Aorta (tissue), 5 donors: Measurements from ENCODE around the gene UBASH3B. TPM values are rescaled to one million over a fixed set of nuclear protein-coding genes. Genes with fewer than 3 reads are reported as not detected.

Experiments
- ATAC-seq: fragments of 200-7000 bp; cut with Tn5 transposase; one replicate; pipeline ENCODE4 v1.9.1; 2022; ENCODE audit warnings: moderate library complexity; ENCODE audit not compliant: low FRiP score
- DNase-seq, 2 donors: peaks; one replicate each; pipeline ENCODE4 v3.0.0-alpha.2; 2020
- H3K27ac ChIP-seq, 2 donors: one replicate each; pipeline ENCODE4 v1.5.1; 2013; ENCODE audit warnings: low read length in 2 of 2, mild to moderate bottlenecking in 2 of 2, moderate library complexity in 2 of 2, control low read depth in 1 of 2, inconsistent platforms in 1 of 2, low read depth in 1 of 2
- H3K27me3 ChIP-seq, 2 donors: one replicate each; pipeline ENCODE4 v1.6.1; 2013; ENCODE audit warnings: control low read depth in 1 of 2, low read length in 1 of 2, mild to moderate bottlenecking in 1 of 2, moderate library complexity in 1 of 2; ENCODE audit not compliant: insufficient read depth in 2 of 2, control insufficient read depth in 1 of 2
- H3K36me3 ChIP-seq, 2 donors: one replicate each; pipeline ENCODE4 v1.6.1; 2013; ENCODE audit warnings: control low read depth in 1 of 2, low read length in 1 of 2, mild to moderate bottlenecking in 1 of 2; ENCODE audit not compliant: insufficient read depth in 2 of 2, control insufficient read depth in 1 of 2
- H3K4me1 ChIP-seq, 2 donors: one replicate each; pipeline ENCODE4 v1.6.1; 2013; ENCODE audit warnings: low read length in 2 of 2, control low read depth in 1 of 2, mild to moderate bottlenecking in 1 of 2, moderate library complexity in 1 of 2; ENCODE audit not compliant: insufficient read depth in 2 of 2, control insufficient read depth in 1 of 2
- H3K4me3 ChIP-seq, 2 donors: one replicate each; pipeline ENCODE4 v1.5.1; 2013; ENCODE audit warnings: low read length in 2 of 2, control low read depth in 1 of 2, mild to moderate bottlenecking in 1 of 2
- H3K9me3 ChIP-seq: one replicate; pipeline ENCODE4 v1.6.1; 2013; ENCODE audit warnings: mild to moderate bottlenecking, low read length; ENCODE audit not compliant: control insufficient read depth
- WGBS, 2 donors: extraction: QIAGEN DNeasy Blood & Tissue Kit; methylation state at CpG; one replicate each; pipeline ENCODE4 v1.1.7; 2013; 5-methylcytosine and 5-hydroxymethylcytosine counted together
- intact Hi-C, 2 donors: fragments of 100-400 bp; cut with DNase I; formaldehyde crosslinking; loops; one replicate each; pipeline versions ENCODE4 v1.14.2 to v1.15.0; 2022
- polyA plus RNA-seq, 2 donors: library from polyadenylated mRNA; stranded (reverse); fragments of 200-250 nt; gene quantifications; one replicate each; pipeline ENCODE4 v1.2.3, GENCODE V29; 2013
- total RNA-seq, 2 donors: library from RNA; stranded (reverse); fragmentation: NEBNext Ultra II Directional; extraction: Animal tissue kit (Norgen Biotek cat#: 25700); gene quantifications; one replicate each; pipeline ENCODE4 v1.2.1, GENCODE V29; 2021
- donor health status: healthy with polysubstance abuse.
- donor health status: Bipolar disorder and iron deficiency.
- donor health status: DM: no; HTN: no; CAD: no.
- donor health status: DM: no; HTN: no; CAD: no.
- donor health status: DM: yes; HTN: yes; CAD: no.

Gene UBASH3B
- total and polyA plus RNA-seq, 4 donors = 0.28 to 15.1 (median 6.0) TPM

DNA sequence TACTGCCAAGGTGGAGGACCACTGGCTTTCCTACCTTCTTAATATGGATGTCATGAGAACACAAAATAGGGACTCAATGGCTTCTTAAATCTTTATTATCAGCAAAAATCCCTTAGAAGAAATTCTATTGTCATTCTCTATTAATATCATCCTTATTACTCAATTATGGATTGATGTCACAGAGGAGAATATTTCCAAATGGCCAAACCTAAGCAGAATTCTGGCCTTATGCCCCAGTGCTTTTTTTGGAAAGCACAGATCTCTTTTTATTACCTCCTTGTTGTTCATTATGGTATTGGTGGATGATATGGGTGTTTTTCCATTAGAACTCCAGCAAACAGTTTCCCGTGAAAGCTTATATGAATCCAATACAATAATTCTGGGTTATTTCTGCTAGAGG lies 192.7 kb downstream of the UBASH3B start:
- Histone ChIP-seq H3K4me3 (no peak overlapping the region), H3K36me3 (no peaks in the 10 kb centered on the region), H3K4me1 (no peaks in the 10 kb centered on the region), H3K27me3 (peaks cover 0 to 1% of the 10 kb centered on the region in 2 donors), H3K27ac (no peak overlapping the region), H3K9me3 (no peaks in the 10 kb centered on the region)
- intact Hi-C loops = no loop called here
- ATAC-seq (no peak), DNase-seq (no peak)
- 82 to 90% methylated on average over 1 of the region's 1 CpG for WGBS, 2 donors

DNA sequence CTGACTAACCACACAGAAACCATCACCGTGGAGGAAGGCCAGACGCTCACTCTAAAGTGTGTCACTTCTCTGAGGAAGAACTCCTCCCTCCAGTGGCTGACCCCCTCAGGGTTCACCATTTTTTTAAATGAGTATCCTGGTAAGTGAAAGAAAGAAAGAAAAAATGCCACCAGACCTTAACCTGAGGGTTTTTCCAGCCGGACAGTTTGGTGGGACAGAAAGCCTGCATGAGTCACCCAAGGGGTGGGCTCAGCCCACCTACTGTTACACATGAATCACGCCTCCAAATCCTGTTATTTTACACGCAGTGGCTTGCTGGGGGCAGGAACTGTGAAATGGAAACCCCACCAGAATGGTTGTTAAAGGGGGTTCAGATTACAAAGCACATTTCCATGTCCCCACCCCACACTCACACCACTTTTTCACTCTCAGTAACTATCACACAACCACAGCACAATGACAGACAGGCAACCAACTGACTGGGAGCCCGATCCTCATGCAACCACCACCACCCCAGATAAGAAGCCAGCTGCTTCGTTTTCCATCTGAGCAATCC lies 194.6 kb downstream of the UBASH3B start:
- 45 to 54% methylated on average over 7 of the region's 7 CpGs for WGBS, 2 donors
- Histone ChIP-seq H3K27ac (no peak overlapping the region), H3K4me1 (no peaks in the 10 kb centered on the region), H3K4me3 (no peak overlapping the region), H3K36me3 (no peaks in the 10 kb centered on the region), H3K9me3 (no peaks in the 10 kb centered on the region), H3K27me3 (no peaks in the 10 kb centered on the region)
- intact Hi-C loops = loop anchor here (5.0 to 10.0 kb wide), 3 partner anchors 55 to 265 kb away; no protein-coding TSS in a partner anchor
- DNase-seq = no peak
- no peak for ATAC-seq

DNA sequence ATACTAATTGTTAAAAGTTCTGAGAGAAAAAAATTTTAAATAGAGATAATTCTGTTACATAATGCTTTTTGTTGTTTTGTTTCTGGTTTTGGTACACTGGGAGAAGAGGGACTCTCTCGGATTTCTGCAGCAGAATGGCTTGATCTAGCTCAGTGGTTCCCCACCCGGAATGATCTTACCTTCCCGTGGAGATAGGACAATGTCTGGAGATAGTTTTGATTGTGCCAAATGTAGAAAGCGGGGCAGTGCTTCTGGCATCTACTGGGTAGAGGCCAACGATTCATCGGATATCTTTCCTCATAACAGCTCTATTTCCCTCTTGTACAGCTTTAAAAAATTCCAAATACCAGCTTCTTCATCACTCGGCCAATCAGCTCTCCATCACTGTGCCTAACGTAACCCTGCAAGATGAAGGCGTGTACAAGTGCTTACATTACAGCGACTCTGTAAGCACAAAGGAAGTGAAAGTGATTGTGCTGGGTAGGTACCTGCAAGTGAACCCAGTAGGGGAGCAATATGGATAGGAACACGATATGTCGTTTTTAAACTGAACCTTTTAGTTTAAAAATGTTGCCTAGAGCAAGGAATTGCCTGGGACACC lies 195.9 kb downstream of the UBASH3B start:
- H3K27ac ChIP-seq = no peak overlapping the region
- no peaks in the 10 kb centered on the region for H3K4me1 ChIP-seq
- H3K36me3 ChIP-seq = no peaks in the 10 kb centered on the region
- no peak for DNase-seq
- H3K4me3 ChIP-seq = no peak overlapping the region
- WGBS, 2 donors = 68 to 70% methylated on average over 12 of the region's 12 CpGs
- no peaks in the 10 kb centered on the region for H3K9me3 ChIP-seq
- no peak for ATAC-seq
- intact Hi-C loops = loop anchor here (5.0 to 10.0 kb wide), 3 partner anchors 57 to 267 kb away; no protein-coding TSS in a partner anchor
- no peaks in the 10 kb centered on the region for H3K27me3 ChIP-seq

DNA sequence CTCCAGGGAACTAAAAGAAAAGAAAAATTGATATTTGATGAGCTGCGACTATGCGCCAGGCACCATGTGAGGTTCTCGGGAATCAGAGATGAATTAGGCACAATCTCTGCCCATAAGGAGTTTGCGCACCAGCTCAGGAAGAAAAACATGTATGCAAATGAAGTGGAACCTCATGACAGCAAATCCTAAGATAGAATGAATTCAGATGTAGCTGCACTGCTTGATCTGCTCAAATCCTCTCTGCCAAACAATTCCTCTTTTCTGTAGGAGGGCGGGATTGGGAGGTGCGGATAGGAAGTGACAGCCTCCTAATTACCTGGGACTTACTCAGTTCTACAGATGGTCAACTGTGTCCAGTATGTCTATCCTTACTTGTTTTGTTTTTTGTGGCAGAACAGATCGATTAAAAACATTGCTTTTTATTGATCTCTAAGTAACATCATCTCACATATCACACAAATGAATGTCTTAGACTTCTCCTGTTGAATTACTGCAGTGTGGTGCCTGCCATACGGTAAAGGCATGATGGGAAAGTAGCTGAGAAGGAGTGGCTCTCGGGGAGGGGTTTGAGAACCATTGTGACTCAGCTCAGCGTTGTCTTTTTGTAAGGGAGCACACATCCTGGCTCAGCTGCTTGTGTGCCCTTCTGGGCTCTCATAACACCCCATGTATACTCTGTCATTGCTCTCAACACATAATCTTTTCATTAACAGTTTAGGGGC lies 196.7 kb downstream of the UBASH3B start:
- Histone ChIP-seq H3K4me3 (no peak overlapping the region), H3K27ac (no peak overlapping the region), H3K27me3 (no peaks in the 10 kb centered on the region), H3K4me1 (no peaks in the 10 kb centered on the region), H3K36me3 (no peaks in the 10 kb centered on the region), H3K9me3 (no peaks in the 10 kb centered on the region)
- DNase-seq (no peak), ATAC-seq (no peak)
- intact Hi-C loops = loop anchor here (5.0 to 10.0 kb wide), 3 partner anchors 57 to 267 kb away; no protein-coding TSS in a partner anchor
- WGBS, 2 donors = 69 to 71% methylated on average over 10 of the region's 10 CpGs

DNA sequence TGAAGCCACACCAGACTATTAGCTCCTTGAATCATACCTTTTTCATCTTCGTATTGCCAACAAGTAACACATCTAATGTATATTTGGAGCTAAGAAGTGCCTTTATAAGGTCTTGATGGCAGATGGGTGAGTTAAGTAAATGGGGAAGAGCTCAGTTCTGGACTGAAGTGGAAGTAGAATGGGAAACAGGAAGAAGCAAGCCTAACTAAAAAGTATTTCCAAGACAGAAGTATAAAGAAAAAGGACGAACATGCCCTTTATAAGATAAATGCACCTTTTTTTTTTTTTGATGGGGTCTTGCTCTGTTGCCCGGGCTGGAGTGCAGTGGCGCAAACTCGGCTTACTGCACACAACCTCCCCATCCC lies 197.3 kb downstream of the UBASH3B start:
- ATAC-seq (no peak), DNase-seq (no peak)
- intact Hi-C loops = loop anchor here (5.0 to 10.0 kb wide), 3 partner anchors 58 to 268 kb away; no protein-coding TSS in a partner anchor
- H3K27ac ChIP-seq = no peak overlapping the region
- WGBS, 2 donors = 86 to 89% methylated on average over 5 of the region's 5 CpGs
- no peak overlapping the region for H3K4me3 ChIP-seq
- H3K27me3 ChIP-seq = no peaks in the 10 kb centered on the region
- no peaks in the 10 kb centered on the region for H3K9me3 ChIP-seq
- H3K4me1 ChIP-seq = no peaks in the 10 kb centered on the region
- no peaks in the 10 kb centered on the region for H3K36me3 ChIP-seq

DNA sequence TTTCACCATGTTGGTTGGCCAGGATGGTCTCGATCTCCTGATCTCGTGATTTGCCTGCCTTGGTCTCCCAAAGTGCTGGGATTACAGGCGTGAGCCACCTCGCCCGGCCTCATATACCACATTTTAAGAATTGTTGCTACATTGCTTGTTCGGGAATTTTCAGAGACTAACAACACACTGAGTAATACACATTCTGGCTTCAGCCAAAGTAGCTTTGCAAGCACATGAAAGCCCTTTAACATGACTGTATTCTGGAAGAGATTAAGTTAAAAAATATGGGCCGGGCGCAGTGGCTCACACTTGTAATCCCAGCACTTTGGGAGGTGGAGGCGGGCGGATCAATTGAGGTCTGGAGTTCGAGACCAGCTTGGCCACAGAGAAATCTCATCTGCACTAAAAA lies 197.7 kb downstream of the UBASH3B start:
- no peaks in the 10 kb centered on the region for H3K27me3 ChIP-seq
- H3K27ac ChIP-seq = no peak overlapping the region
- no peaks in the 10 kb centered on the region for H3K36me3 ChIP-seq
- intact Hi-C loops = loop anchor here (5.0 to 10.0 kb wide), 3 partner anchors 58 to 268 kb away; no protein-coding TSS in a partner anchor
- no peak for ATAC-seq
- H3K4me1 ChIP-seq = no peaks in the 10 kb centered on the region
- H3K4me3 ChIP-seq = no peak overlapping the region
- WGBS, 2 donors = 87 to 92% methylated on average over 11 of the region's 11 CpGs
- no peaks in the 10 kb centered on the region for H3K9me3 ChIP-seq
- DNase-seq = no peak

DNA sequence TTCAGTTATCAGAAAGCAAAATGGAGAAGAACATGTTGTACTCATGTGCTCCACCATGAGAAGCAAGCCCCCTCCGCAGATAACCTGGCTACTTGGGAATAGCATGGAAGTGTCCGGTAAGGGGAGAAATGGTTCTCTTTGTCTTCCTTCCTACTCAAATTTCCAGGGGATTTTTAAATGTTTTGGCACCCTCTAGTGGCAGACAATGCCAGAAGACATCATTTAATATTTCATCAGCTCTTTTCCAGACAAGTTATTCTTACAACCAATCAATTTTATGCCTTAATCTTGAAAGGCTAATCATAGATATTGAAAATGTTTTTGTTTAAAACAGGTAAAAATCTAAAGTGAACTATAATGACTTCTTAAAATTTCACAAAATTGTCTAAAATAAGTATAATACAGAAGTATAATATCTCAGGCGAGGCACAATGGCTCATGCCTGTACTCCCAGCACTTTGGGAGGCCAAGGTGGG lies 198.5 kb downstream of the UBASH3B start:
- no peaks in the 10 kb centered on the region for H3K27me3 ChIP-seq
- DNase-seq (no peak), ATAC-seq (peak; percentile 48)
- no peaks in the 10 kb centered on the region for H3K9me3 ChIP-seq
- intact Hi-C loops = loop anchor here (2.0 to 10.0 kb wide), 4 partner anchors 59 to 269 kb away; no protein-coding TSS in a partner anchor
- no peak overlapping the region for H3K27ac ChIP-seq
- H3K4me3 ChIP-seq = no peak overlapping the region
- H3K4me1 ChIP-seq = no peaks in the 10 kb centered on the region
- H3K36me3 ChIP-seq = no peaks in the 10 kb centered on the region
- 26 to 30% methylated on average over 3 of the region's 3 CpGs for WGBS, 2 donors

DNA sequence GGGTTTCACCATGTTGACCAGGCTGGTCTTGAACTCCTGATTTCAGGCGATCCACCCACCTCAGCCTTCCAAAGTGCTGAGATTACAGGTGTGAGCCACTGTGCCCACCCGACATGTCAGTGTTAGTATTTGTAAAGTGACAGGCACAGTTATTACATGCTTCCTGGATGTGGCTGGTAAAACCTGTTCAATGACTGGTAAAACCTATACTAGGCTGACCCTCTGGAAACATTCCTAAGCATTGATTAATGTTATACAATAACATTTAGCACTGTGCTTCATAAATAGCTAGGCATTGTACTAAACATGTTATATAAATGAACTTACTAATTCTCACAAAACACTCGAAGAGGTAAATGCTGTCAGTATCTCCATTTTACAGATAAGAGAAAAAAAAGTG lies 206.1 kb downstream of the UBASH3B start:
- Histone ChIP-seq H3K27me3 (no peaks in the 10 kb centered on the region), H3K36me3 (no peaks in the 10 kb centered on the region), H3K9me3 (no peaks in the 10 kb centered on the region), H3K4me1 (no peaks in the 10 kb centered on the region), H3K4me3 (no peak overlapping the region), H3K27ac (no peak overlapping the region)
- ATAC-seq = no peak
- intact Hi-C loops = loop anchor here (2.0 to 10.0 kb wide), 2 partner anchors 161 to 193 kb away; no protein-coding TSS in a partner anchor
- DNase-seq = no peak
- 70 to 80% methylated on average over 3 of the region's 3 CpGs for WGBS, 2 donors
